Prostate gland (tissue), 2 donors: Measurements from ENCODE around the gene S100PBP. TPM values are rescaled to one million over a fixed set of nuclear protein-coding genes. Genes with fewer than 3 reads are reported as not detected.
A peak's percentile ranks its signal among the peaks of the same experiment; 100 is the strongest.

Source experiments
- DNase-seq: peaks from one replicate; pipeline ENCODE4 v3.0.0-alpha.2; 2019; ENCODE audit warnings: low spot score
- H3K27ac ChIP-seq, 2 donors: fragments of 200-600 bp; sonication (generic); 2 replicates each; pipeline ENCODE4 v1.5.1; 2017 to 2019
- H3K27me3 ChIP-seq: fragments of 200-600 bp; sonication (generic); replicated peaks from 2 replicates; pipeline ENCODE4 v1.5.1; 2019; ENCODE audit not compliant: insufficient read depth
- H3K36me3 ChIP-seq, 2 donors: fragments of 200-600 bp; sonication (generic); 1 replicate in 1 of 2; 2 replicates in 1 of 2; pipeline versions ENCODE4 v1.5.1 to v1.8.1; 2017 to 2019
- H3K4me1 ChIP-seq: fragments of 200-600 bp; sonication (generic); replicated peaks from 2 replicates; pipeline ENCODE4 v1.5.1; 2019
- H3K4me3 ChIP-seq, 2 donors: fragments of 200-600 bp; sonication (generic); 2 replicates each; pipeline ENCODE4 v1.5.1; 2017 to 2019
- H3K9me3 ChIP-seq: fragments of 200-600 bp; sonication (generic); 2 replicates; pipeline ENCODE4 v1.5.1; 2017
- POLR2A ChIP-seq: fragments of 450-650 bp; IDR thresholded peaks from one replicate; pipeline ENCODE4 v1.6.1; 2016; ENCODE audit warnings: antibody characterized with exemption, mild to moderate bottlenecking
- POLR2AphosphoS5 ChIP-seq: sonication (generic); formaldehyde crosslinking; IDR thresholded peaks from one replicate; pipeline ENCODE4 v1.6.1; 2017; ENCODE audit warnings: antibody characterized with exemption
- WGBS: methylation state at CpG from one replicate; pipeline ENCODE4 v1.1.5; 2018; 5-methylcytosine and 5-hydroxymethylcytosine counted together
- intact Hi-C: fragments of 100-400 bp; cut with DNase I; formaldehyde crosslinking; loops from one replicate; pipeline ENCODE4 v1.14.2; 2022
- total RNA-seq, 2 donors: library from RNA; depleted of rRNA; stranded (reverse); fragments of >200 nt; gene quantifications; one replicate each; pipeline ENCODE4 v1.1.0, GENCODE V29; 2016
- TF ChIP-seq, protein P1 (sequence below), 4 experiments: fragments of 200-600 bp in 2 of 4; fragments of 450-650 bp in 2 of 4; sonication (generic) in 2 of 4; IDR thresholded peaks; 1 replicate in 3 of 4; 2 replicates in 1 of 4; pipeline ENCODE4 v1.5.1; 2016 to 2019; ENCODE audit warnings: antibody characterized with exemption in 4 of 4, mild to moderate bottlenecking in 2 of 4, moderate library complexity in 2 of 4

S100PBP gene
- total RNA-seq, 2 donors from 2014 or later, result 27.1 to 72.5 TPM

DNA sequence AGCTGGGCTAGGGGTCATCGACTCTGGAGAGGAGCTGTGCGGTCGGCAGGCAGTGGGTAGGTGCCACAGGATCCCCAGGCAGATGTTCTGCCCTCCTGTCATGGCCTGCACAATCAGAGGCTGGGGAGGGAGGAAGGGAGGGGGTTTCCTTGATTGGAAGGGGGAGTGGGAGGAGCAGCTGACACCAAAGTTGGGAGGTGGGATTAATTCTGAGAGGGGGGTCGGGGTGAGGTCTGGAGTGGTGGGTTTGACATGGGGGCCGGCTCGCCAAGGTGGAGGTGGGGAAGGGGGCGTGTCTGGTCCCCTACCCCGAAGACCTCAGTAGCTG lies 68.2 kb downstream of the S100PBP start:
- H3K4me1 ChIP-seq, result no peaks in the 10 kb centered on the region
- peaks cover 22% of the 10 kb centered on the region for H3K27me3 ChIP-seq
- WGBS, result 15% methylated on average over 8 of the region's 8 CpGs
- no peaks in the 10 kb centered on the region for H3K36me3 ChIP-seq
- H3K27ac ChIP-seq, result no peak overlapping the region
- no peak overlapping the region for H3K4me3 ChIP-seq
- intact Hi-C loops, result no loop called here
- DNase-seq, result no peak
- H3K9me3 ChIP-seq, result no peaks in the 10 kb centered on the region
- TF ChIP-seq, protein P1, sequence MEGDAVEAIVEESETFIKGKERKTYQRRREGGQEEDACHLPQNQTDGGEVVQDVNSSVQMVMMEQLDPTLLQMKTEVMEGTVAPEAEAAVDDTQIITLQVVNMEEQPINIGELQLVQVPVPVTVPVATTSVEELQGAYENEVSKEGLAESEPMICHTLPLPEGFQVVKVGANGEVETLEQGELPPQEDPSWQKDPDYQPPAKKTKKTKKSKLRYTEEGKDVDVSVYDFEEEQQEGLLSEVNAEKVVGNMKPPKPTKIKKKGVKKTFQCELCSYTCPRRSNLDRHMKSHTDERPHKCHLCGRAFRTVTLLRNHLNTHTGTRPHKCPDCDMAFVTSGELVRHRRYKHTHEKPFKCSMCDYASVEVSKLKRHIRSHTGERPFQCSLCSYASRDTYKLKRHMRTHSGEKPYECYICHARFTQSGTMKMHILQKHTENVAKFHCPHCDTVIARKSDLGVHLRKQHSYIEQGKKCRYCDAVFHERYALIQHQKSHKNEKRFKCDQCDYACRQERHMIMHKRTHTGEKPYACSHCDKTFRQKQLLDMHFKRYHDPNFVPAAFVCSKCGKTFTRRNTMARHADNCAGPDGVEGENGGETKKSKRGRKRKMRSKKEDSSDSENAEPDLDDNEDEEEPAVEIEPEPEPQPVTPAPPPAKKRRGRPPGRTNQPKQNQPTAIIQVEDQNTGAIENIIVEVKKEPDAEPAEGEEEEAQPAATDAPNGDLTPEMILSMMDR (IDR thresholded peaks at IDR 0.05), result no peak

DNA sequence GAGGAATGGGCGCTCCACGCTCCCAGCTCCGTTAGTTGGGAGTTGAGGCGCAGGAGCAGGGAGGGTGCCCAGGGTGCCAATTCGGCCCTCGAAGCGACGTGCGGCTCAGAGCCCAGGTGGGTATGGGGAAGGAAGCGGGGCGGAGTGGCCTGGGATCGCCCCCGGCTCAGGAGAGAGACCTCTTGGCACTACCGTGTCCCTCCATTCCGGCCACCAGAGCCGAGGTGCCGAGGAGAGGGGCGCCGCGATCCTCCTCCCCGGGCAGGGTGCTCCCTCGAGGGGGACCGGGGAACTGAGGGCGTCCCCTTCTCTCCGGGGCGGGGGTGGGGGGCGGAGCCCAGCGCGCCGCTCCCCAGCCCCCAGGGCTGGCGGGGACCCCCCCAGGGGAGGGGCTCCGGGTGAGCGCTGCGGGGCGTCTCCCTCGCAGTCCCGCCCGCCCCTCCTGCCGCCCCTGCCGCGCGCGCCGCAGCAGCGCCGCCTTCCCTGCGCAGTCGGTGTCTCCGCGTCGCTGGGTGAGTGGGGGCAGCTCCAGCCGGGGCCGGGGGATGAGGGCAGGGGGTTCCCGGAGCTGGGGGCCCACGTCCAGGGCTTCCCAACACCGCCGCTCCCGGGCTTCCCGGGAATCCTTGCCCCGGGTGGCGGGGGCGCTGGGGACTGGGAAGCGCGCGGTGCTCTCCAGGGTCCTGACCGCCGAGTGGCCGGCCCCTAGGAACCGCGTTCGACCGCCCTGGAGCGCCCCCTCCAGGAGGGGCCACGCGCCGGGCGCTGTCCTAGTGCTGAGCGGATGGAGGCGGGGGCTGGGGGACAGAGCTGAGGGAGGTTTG lies 68.8 kb downstream of the S100PBP start, which contains the start of gene HPCA:
HPCA (plus strand) TSS at position 488 of the 824 bp plus-strand sequence. CDS start 2,408 bp downstream, outside the sequence.
- TF ChIP-seq, protein P1 (IDR thresholded peaks at IDR 0.05), result peak in 2 of 4 experiments; percentile 13 to 52
- no peak for TF ChIP-seq POLR2A
- no peak for DNase-seq
- Histone ChIP-seq H3K27me3 (peaks cover 22% of the 10 kb centered on the region), H3K36me3 (no peaks in the 10 kb centered on the region), H3K9me3 (no peaks in the 10 kb centered on the region), H3K4me1 (no peaks in the 10 kb centered on the region), H3K4me3 (peak within 1 kb of the TSS in 1 of 2 donors; percentile 19), H3K27ac (no peak within 1 kb of the TSS)
- WGBS, result under 1% methylated on average over 44 of the region's 79 CpGs
- intact Hi-C loops, result no loop called here

DNA sequence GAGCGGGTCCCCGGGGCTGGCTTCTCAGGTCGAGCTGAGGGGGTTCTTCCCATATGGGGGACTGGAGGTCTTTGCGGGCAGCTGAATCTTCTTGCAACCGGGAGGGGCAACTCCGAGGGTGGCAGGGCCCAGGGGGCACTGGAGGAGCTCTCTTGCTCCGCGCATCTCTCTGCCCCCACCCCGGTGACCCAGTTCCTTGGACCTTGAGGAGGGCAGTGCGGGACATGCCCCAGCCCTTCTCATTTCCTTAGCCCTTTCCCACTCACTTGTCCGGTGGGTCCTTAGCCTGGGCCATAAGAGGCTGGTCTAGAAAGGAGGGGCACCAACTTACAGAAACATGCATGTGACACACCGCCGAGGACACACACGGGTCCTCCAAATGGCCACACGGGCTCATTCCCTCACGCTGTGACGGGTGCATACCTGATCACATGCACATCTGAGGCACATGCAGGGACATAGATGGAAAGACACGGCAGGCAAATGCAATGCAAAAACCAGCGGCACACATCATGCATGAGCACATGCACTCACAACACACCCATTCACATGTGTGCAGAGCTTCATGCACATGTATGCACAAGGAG lies 69.5 kb downstream of the S100PBP start:
- Histone ChIP-seq H3K4me1 (no peaks in the 10 kb centered on the region), H3K27me3 (peaks cover 22% of the 10 kb centered on the region), H3K36me3 (no peaks in the 10 kb centered on the region), H3K4me3 (no peak overlapping the region), H3K9me3 (no peaks in the 10 kb centered on the region), H3K27ac (no peak overlapping the region)
- TF ChIP-seq POLR2A (no peak), POLR2AphosphoS5 (no peak)
- TF ChIP-seq, protein P1 (IDR thresholded peaks at IDR 0.05), result no peak
- no peak for DNase-seq
- intact Hi-C loops, result no loop called here
- WGBS, result 44% methylated on average over 18 of the region's 19 CpGs

DNA sequence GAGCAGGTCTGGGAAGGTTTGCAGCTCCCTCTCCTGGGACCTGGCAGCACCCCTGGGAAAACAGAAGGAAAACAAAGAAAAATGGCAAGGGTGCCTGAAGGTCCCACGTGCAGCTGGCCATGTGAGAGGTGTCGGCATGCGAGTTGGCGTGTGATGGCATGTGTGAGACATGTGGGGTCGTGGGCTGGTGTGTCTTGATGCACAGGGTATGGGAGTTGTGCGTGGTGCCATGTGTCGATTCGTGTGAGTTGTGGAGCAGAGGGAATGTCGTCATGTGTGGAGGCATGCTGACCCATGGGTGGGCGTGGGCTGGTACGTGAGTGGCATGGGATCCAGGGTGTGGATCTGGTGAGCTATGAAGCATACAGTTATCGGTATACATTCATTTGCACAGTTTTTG lies 70.2 kb downstream of the S100PBP start:
- Histone ChIP-seq H3K9me3 (no peaks in the 10 kb centered on the region), H3K27ac (no peak overlapping the region), H3K4me1 (no peaks in the 10 kb centered on the region), H3K4me3 (no peak overlapping the region), H3K27me3 (peaks cover 22% of the 10 kb centered on the region), H3K36me3 (no peaks in the 10 kb centered on the region)
- TF ChIP-seq, protein P1 (IDR thresholded peaks at IDR 0.05), result no peak
- no peak for TF ChIP-seq POLR2A
- no peak for DNase-seq
- WGBS, result 67% methylated on average over 12 of the region's 12 CpGs
- intact Hi-C loops, result no loop called here

DNA sequence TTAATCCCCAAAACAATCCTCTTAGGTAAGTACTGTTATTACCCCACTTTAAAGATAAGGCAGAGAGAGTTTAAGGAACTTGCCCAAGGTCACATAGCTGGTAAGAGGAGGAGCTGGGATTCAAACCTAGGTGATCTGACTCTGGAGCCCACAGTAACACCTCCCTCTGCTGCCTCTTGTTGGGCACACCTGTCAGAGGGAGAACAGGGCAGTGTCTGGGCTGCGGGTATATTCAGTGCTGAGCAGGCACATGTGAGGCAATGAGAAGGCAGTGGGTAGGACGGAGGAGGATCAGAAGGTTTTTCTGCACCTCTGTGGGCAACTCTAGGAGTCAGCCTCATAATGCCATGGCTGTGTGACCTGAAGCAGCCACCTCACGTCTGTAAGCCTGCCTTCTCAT lies 70.7 kb downstream of the S100PBP start:
- 83% methylated on average over 3 of the region's 3 CpGs for WGBS

More for the DNA sequence above, 70.7 kb downstream of the S100PBP start:
- H3K36me3 ChIP-seq, result no peaks in the 10 kb centered on the region
- intact Hi-C loops, result no loop called here
- TF ChIP-seq POLR2A, result no peak
- TF ChIP-seq POLR2AphosphoS5, result no peak
- TF ChIP-seq, protein P1 (IDR thresholded peaks at IDR 0.05), result no peak
- peaks cover 22% of the 10 kb centered on the region for H3K27me3 ChIP-seq
- DNase-seq, result no peak
- no peak overlapping the region for H3K27ac ChIP-seq
- no peak overlapping the region for H3K4me3 ChIP-seq
- no peaks in the 10 kb centered on the region for H3K9me3 ChIP-seq
- H3K4me1 ChIP-seq, result no peaks in the 10 kb centered on the region
